Kidney capillary endothelial cell (primary cell): Measurements from ENCODE around the gene ZNF865.

Experiments
- DNase-seq: peaks from one replicate; pipeline ENCODE4 v3.0.0-alpha.2; 2018; ENCODE audit warnings: low spot score

Gene ZNF865

GRCh38 chr19:55605207-55605636, 225 bp upstream of the ZNF865 start:
- peak; percentile 95 for DNase-seq

- no peak for DNase-seq
These were observed 982 bp downstream of the ZNF865 start for GRCh38 chr19:55606471-55606787.

- no peak for DNase-seq
These were observed 1.4 kb downstream of the ZNF865 start for GRCh38 chr19:55606817-55607216.

- DNase-seq, result no peak
These were observed 3.9 kb downstream of the ZNF865 start for GRCh38 chr19:55609326-55609725.

GRCh38 chr19:55611300-55611982, 6.0 kb downstream of the ZNF865 start:
- no peak for DNase-seq

- DNase-seq, result no peak
These were observed 6.7 kb downstream of the ZNF865 start for GRCh38 chr19:55611983-55612645.

GRCh38 chr19:55613396-55613795, 7.9 kb downstream of the ZNF865 start:
- DNase-seq, result no peak

GRCh38 chr19:55613930-55614710, 8.7 kb downstream of the ZNF865 start:
- no peak for DNase-seq

- no peak for DNase-seq
These were observed 9.5 kb downstream of the ZNF865 start for GRCh38 chr19:55614711-55615542.

- DNase-seq, result no peak
These were observed 10.3 kb downstream of the ZNF865 start for GRCh38 chr19:55615543-55616394.

- no peak for DNase-seq
These were observed 11.0 kb downstream of the ZNF865 start for GRCh38 chr19:55616395-55616875.

- DNase-seq, result no peak
These were observed 12.0 kb downstream of the ZNF865 start for GRCh38 chr19:55617426-55617825.

GRCh38 chr19:55618426-55618825, 13.0 kb downstream of the ZNF865 start:
- DNase-seq, result no peak

- no peak for DNase-seq
These were observed 13.8 kb downstream of the ZNF865 start for GRCh38 chr19:55619286-55619685.

- no peak for DNase-seq
These were observed 15.2 kb downstream of the ZNF865 start for GRCh38 chr19:55620410-55621204.

- DNase-seq, result no peak
These were observed 15.8 kb downstream of the ZNF865 start for GRCh38 chr19:55621205-55621672.

GRCh38 chr19:55621673-55622231, 16.3 kb downstream of the ZNF865 start:
- no peak for DNase-seq

- no peak for DNase-seq
These were observed 17.0 kb downstream of the ZNF865 start for GRCh38 chr19:55622242-55622969.

GRCh38 chr19:55623130-55623529, 17.7 kb downstream of the ZNF865 start:
- no peak for DNase-seq
